Chondrocyte (in vitro differentiated cells): ENCODE measurements around the gene MYDGF. TPM values are rescaled to one million over a fixed set of nuclear protein-coding genes. Genes with fewer than 3 reads are reported as not detected.

Source experiments
- DNase-seq: peaks from one replicate; pipeline ENCODE4 v3.0.0; 2021; ENCODE audit warnings: mixed read lengths, low spot score
- H3K27ac Mint-ChIP-seq: one replicate; pipeline ENCODE4 v1.8.0; 2021; ENCODE audit warnings: mild to moderate bottlenecking, moderate library complexity, mixed read lengths; ENCODE audit not compliant: unreplicated experiment
- H3K27me3 Mint-ChIP-seq: 2 replicates; pipeline ENCODE4 v1.8.0; 2021; ENCODE audit warnings: low read depth, mixed read lengths
- H3K36me3 Mint-ChIP-seq: 2 replicates; pipeline ENCODE4 v1.8.0; 2021; ENCODE audit warnings: low read depth, mixed read lengths
- H3K4me1 Mint-ChIP-seq: 2 replicates; pipeline ENCODE4 v1.8.0; 2021; ENCODE audit warnings: low read depth, mild to moderate bottlenecking, mixed read lengths
- H3K4me3 Mint-ChIP-seq: one replicate; pipeline ENCODE4 v1.8.0; 2021; ENCODE audit warnings: mild to moderate bottlenecking, moderate library complexity, mixed read lengths; ENCODE audit not compliant: unreplicated experiment
- H3K9me3 Mint-ChIP-seq: 2 replicates; pipeline ENCODE4 v1.8.0; 2021; ENCODE audit warnings: low read depth, mixed read lengths
- total RNA-seq: library from RNA; stranded (reverse); gene quantifications from 3 replicates; pipeline ENCODE4 v1.2.1, GENCODE V29; 2021
- TF ChIP-seq, protein P1 (sequence below): fragments of 200-600 bp; sonication (generic); IDR thresholded peaks from 2 replicates; pipeline ENCODE4 v1.5.0; 2021; ENCODE audit warnings: antibody characterized with exemption, mild to moderate bottlenecking, moderate library complexity

The MYDGF gene
- total RNA-seq, 1 donor from 2014 or later = 124 TPM

- Mint-ChIP-seq H3K27ac (no peak overlapping the region), H3K36me3 (peaks cover 16% of the 10 kb centered on the region), H3K4me1 (peaks cover 51% of the 10 kb centered on the region)
Measured at GRCh38 chr19:4710281-4710600, 40.1 kb upstream of the MYDGF start.

DNA sequence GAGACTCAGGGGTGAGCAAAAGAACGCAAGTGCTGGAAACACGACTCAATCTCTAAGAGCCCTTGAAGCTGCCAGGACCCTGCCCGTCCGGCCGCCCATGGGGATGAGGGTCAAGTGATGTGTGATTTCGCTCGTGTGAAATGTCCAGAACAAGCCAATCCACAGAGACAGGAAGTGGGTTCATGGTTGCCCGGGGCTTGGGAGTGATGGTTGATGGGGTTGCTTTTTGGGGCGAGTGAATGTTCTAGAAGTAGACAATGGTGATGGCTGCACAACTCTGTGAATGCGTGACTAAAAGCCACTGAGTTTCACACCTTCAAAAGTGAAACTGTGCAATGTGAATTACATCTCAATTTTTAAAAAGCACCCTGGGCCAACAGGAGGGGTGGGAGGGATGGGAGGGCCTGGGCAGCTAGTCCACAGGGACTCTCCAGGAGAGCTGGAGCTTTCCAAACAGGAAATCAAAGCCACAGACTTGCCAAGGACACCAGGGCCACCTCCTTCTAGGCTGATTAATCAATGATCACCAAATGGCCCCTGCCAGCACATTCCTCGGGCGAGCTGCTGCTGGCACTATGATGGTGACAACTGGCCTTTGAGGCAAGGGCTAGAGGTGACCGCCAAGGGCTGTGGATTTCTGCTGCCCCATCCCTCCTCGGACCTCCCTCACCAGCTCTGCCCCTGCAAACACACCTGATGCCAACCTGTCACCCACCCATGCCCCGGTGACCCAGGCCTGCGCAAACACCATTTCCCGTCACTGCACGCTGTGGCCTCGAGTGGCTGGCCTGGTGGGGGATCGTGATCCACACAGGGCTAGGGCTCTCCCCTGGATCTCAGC, 39.5 kb upstream of the MYDGF start:
- H3K27ac Mint-ChIP-seq = peak overlapping the region; percentile 52
- DNase-seq = no peak
- H3K4me1 Mint-ChIP-seq = peaks cover 50% of the 10 kb centered on the region
- no peaks in the 10 kb centered on the region for H3K9me3 Mint-ChIP-seq
- no peaks in the 10 kb centered on the region for H3K27me3 Mint-ChIP-seq
- H3K4me3 Mint-ChIP-seq = no peak overlapping the region
- TF ChIP-seq, protein P1, sequence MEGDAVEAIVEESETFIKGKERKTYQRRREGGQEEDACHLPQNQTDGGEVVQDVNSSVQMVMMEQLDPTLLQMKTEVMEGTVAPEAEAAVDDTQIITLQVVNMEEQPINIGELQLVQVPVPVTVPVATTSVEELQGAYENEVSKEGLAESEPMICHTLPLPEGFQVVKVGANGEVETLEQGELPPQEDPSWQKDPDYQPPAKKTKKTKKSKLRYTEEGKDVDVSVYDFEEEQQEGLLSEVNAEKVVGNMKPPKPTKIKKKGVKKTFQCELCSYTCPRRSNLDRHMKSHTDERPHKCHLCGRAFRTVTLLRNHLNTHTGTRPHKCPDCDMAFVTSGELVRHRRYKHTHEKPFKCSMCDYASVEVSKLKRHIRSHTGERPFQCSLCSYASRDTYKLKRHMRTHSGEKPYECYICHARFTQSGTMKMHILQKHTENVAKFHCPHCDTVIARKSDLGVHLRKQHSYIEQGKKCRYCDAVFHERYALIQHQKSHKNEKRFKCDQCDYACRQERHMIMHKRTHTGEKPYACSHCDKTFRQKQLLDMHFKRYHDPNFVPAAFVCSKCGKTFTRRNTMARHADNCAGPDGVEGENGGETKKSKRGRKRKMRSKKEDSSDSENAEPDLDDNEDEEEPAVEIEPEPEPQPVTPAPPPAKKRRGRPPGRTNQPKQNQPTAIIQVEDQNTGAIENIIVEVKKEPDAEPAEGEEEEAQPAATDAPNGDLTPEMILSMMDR = no peak
- peaks cover 15% of the 10 kb centered on the region for H3K36me3 Mint-ChIP-seq

More at GRCh38 chr19:4710281-4710600, 40.1 kb upstream of the MYDGF start:
- H3K9me3 Mint-ChIP-seq = no peaks in the 10 kb centered on the region
- DNase-seq = no peak
- no peaks in the 10 kb centered on the region for H3K27me3 Mint-ChIP-seq
- no peak overlapping the region for H3K4me3 Mint-ChIP-seq
- TF ChIP-seq, protein P1 = no peak

DNA sequence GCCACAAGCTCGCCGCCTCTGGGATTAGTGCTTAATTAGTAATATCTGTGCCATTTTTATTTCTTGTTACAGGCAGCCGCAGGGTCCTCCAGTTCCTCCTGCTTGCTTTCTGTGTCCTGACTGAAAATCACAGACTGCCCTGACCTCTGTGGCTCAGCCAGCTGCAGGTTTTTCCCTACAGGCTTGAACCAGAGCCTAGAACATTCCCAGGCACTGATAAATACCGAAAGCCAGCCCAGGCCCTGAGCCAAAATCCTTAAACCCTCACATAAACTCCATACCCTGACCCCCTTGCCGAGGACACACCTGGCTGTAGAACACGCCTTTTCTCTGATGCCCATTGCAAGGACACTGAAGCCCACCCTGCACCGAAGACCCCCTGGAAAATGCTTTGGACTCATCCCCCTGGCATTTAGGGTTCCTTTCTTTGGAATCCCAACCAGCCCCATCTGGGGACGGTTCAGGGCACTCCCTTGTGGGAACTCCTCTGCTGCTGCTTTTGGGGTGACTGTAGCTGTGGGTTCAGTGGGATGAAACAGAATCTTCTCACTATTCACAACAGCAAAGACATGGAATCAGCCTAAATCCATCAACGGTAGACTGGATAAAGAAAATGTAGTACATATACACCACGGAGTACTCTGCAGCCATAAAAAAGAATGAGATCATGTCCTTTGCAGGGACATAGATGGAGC, 38.0 kb upstream of the MYDGF start:
- DNase-seq = no peak
- H3K27me3 Mint-ChIP-seq = no peaks in the 10 kb centered on the region
- H3K9me3 Mint-ChIP-seq = no peaks in the 10 kb centered on the region
- no peak overlapping the region for H3K4me3 Mint-ChIP-seq
- H3K27ac Mint-ChIP-seq = peak overlapping the region; percentile 49
- peaks cover 39% of the 10 kb centered on the region for H3K4me1 Mint-ChIP-seq
- TF ChIP-seq, protein P1 = no peak
- H3K36me3 Mint-ChIP-seq = peaks cover 13% of the 10 kb centered on the region

- H3K9me3 Mint-ChIP-seq = no peaks in the 10 kb centered on the region
- no peak for DNase-seq
- peak overlapping the region; percentile 8 for H3K27ac Mint-ChIP-seq
- H3K4me3 Mint-ChIP-seq = no peak overlapping the region
- peaks cover 15% of the 10 kb centered on the region for H3K36me3 Mint-ChIP-seq
- no peaks in the 10 kb centered on the region for H3K27me3 Mint-ChIP-seq
- TF ChIP-seq, protein P1 = no peak
- peaks cover 36% of the 10 kb centered on the region for H3K4me1 Mint-ChIP-seq
Measured at GRCh38 chr19:4707322-4707721, 37.2 kb upstream of the MYDGF start.

- peaks cover 36% of the 10 kb centered on the region for H3K4me1 Mint-ChIP-seq
- DNase-seq = no peak
- H3K36me3 Mint-ChIP-seq = peaks cover 21% of the 10 kb centered on the region
- no peaks in the 10 kb centered on the region for H3K27me3 Mint-ChIP-seq
- TF ChIP-seq, protein P1 = no peak
- H3K9me3 Mint-ChIP-seq = no peaks in the 10 kb centered on the region
- H3K27ac Mint-ChIP-seq = no peak overlapping the region
- no peak overlapping the region for H3K4me3 Mint-ChIP-seq
Measured at GRCh38 chr19:4705413-4706131, 35.4 kb upstream of the MYDGF start.
